Measurements from ENCODE around the gene DYRK2.

DYRK2 gene

DNA sequence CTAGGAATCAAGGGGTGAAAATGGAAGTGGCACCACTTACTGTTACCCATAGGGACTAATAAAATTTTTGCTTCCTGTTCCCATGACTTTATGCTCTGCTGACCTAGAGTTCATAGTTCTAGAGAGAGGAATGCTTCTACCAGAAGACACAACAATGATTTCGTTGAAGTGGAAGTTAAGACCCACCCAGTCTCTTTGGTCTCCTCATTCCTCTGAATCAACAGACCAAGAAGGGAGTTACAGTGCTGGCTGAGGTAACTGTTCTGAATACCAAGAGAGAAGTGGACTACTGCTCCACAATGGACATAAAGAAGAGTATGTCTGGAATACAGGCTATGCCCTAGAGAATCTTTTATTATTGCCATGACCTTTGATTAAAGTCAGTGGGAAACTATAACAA lies 23.5 kb upstream of the DYRK2 start:
- TF ChIP-seq, protein P1, sequence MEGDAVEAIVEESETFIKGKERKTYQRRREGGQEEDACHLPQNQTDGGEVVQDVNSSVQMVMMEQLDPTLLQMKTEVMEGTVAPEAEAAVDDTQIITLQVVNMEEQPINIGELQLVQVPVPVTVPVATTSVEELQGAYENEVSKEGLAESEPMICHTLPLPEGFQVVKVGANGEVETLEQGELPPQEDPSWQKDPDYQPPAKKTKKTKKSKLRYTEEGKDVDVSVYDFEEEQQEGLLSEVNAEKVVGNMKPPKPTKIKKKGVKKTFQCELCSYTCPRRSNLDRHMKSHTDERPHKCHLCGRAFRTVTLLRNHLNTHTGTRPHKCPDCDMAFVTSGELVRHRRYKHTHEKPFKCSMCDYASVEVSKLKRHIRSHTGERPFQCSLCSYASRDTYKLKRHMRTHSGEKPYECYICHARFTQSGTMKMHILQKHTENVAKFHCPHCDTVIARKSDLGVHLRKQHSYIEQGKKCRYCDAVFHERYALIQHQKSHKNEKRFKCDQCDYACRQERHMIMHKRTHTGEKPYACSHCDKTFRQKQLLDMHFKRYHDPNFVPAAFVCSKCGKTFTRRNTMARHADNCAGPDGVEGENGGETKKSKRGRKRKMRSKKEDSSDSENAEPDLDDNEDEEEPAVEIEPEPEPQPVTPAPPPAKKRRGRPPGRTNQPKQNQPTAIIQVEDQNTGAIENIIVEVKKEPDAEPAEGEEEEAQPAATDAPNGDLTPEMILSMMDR (IDR thresholded peaks at IDR 0.05) = no peak
- H3K4me1 ChIP-seq (ENCODE audit: control insufficient read depth in 1 of 2, insufficient read depth in 1 of 2, low read depth in 1 of 2, low read length in 1 of 2) = no peaks in the 10 kb centered on the region
- no peak overlapping the region for H3K27ac ChIP-seq
- H3K9me3 ChIP-seq = no peaks in the 10 kb centered on the region
- peaks cover 7% of the 10 kb centered on the region for H3K27me3 ChIP-seq
- H3K36me3 ChIP-seq = no peaks in the 10 kb centered on the region
- no peak overlapping the region for H3K4me3 ChIP-seq (ENCODE audit: low read depth in 1 of 2, low read length in 1 of 2)

DNA sequence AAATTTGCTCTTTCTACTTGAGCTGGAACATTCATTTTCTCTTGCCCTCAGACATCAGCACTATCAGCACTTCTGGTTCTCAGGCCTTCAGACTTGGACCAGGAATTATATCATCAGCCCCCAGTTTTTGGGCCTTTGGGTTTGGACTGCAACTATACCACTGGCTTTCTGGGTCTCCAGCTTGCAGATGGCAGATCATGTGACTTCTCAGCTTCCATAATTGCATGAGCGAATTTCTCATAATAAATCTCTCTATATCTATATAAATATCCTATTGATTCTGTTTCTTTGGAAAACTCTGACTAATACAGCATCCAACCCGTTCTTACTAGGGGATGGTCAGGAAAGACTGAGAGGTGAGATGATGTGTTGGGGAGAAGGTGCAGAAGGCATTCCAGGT lies 22.4 kb upstream of the DYRK2 start:
- Histone ChIP-seq H3K27me3 (peaks cover 7% of the 10 kb centered on the region), H3K4me3 (ENCODE audit: low read depth in 1 of 2, low read length in 1 of 2) (no peak overlapping the region)
- TF ChIP-seq, protein P1 (IDR thresholded peaks at IDR 0.05) = no peak

DNA sequence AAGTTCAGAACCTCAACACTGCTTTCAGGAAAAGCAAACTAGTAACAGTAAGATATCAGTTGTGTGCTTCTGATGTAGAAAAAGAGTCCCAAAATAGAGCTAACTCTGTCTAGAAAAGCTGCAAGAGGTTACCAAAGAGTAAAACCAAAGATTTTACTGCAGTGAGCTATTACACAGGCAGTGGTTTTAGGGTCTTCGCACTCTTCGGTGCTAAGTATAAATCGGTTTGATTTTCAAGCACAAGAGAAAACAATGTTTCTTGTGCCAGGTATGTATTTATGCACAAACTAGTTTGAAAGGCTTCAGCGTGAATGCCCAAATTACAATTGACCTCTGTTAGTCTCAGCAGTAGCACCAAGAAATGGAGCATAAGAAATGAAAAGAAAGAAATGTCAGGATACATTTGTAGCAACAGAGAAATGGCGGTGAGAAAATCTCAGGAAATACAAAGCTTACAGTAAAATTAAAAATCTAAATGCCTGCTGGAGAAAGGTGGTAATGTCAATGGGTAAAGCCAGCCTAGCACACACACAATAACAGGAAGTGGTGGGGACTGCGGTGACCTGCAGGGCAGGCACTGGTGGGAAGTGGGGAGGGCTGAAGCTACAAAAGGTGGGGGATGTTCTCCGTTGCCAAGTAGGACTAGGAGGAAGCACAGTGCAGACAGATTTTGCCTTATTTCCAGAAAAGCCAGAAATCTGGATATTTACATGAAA lies 18.0 kb upstream of the DYRK2 start:
- Histone ChIP-seq H3K9me3 (no peaks in the 10 kb centered on the region), H3K27me3 (peaks cover 31% of the 10 kb centered on the region), H3K27ac (no peak overlapping the region), H3K36me3 (no peaks in the 10 kb centered on the region), H3K4me3 (ENCODE audit: low read depth in 1 of 2, low read length in 1 of 2) (no peak overlapping the region), H3K4me1 (ENCODE audit: control insufficient read depth in 1 of 2, insufficient read depth in 1 of 2, low read depth in 1 of 2, low read length in 1 of 2) (peaks cover 7% of the 10 kb centered on the region in 2 experiments)
- TF ChIP-seq, protein P1 (IDR thresholded peaks at IDR 0.05) = no peak

More for the DNA sequence above, 22.4 kb upstream of the DYRK2 start:
- Histone ChIP-seq H3K27ac (no peak overlapping the region), H3K9me3 (no peaks in the 10 kb centered on the region), H3K36me3 (no peaks in the 10 kb centered on the region), H3K4me1 (ENCODE audit: control insufficient read depth in 1 of 2, insufficient read depth in 1 of 2, low read depth in 1 of 2, low read length in 1 of 2) (peaks cover 7% of the 10 kb centered on the region in 2 experiments)

DNA sequence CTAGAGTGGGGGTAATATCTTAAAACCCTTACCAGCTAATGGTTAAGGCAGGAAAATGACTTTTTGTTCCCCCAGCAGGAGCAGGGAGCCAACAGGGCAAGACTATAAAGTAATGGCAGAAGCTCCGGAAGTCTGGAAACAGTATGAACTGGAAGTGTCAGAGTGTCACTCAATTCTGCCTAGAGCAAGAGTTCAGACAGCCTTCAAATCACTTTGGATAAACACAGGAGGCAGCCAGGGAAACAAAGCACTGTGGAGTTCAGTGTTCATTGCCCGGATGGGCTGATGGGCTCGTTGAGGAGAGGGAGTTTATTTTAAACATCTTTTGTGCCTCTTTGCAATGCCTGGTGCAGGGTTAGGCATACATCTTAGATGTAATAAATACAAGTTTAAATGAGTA lies 16.5 kb upstream of the DYRK2 start:
- H3K4me3 ChIP-seq (ENCODE audit: low read depth in 1 of 2, low read length in 1 of 2) = no peak overlapping the region
- H3K4me1 ChIP-seq (ENCODE audit: control insufficient read depth in 1 of 2, insufficient read depth in 1 of 2, low read depth in 1 of 2, low read length in 1 of 2) = peaks cover 7% of the 10 kb centered on the region in 2 experiments
- no peaks in the 10 kb centered on the region for H3K9me3 ChIP-seq
- H3K27me3 ChIP-seq = peaks cover 31% of the 10 kb centered on the region
- no peak overlapping the region for H3K27ac ChIP-seq
- TF ChIP-seq, protein P1 (IDR thresholded peaks at IDR 0.05) = no peak
- no peaks in the 10 kb centered on the region for H3K36me3 ChIP-seq

DNA sequence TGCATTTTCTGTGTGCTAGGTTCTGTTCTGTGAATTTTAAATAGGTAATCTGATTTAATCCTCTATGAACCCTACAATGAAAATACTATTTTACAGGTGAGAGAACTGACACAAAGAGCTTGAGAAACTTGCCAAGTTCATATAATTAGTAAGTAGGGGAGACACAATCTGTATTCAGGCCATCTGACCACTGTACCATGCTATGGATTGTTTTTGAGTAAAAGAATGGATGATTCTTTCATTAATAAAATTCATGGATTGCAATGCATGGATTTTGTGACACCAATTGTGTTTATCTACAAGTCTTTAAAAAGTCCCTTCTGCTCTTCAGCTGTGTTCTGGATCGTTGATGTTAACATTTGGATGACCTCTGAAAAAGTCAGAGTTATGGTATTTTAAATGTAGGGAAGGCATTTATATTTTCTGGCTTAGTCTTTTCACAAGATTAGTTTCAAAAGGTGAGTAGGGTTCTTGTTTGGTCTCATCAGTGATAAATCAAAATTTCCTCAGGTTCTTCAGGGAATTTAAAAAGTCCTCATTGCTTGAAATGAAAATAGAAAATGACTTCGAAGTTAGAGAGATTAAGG lies 15.4 kb upstream of the DYRK2 start:
- H3K36me3 ChIP-seq = no peaks in the 10 kb centered on the region
- peaks cover 7% of the 10 kb centered on the region in 2 experiments for H3K4me1 ChIP-seq (ENCODE audit: control insufficient read depth in 1 of 2, insufficient read depth in 1 of 2, low read depth in 1 of 2, low read length in 1 of 2)
- peaks cover 31% of the 10 kb centered on the region for H3K27me3 ChIP-seq
- no peak overlapping the region for H3K27ac ChIP-seq
- H3K4me3 ChIP-seq (ENCODE audit: low read depth in 1 of 2, low read length in 1 of 2) = no peak overlapping the region
- no peaks in the 10 kb centered on the region for H3K9me3 ChIP-seq
- TF ChIP-seq, protein P1 (IDR thresholded peaks at IDR 0.05) = no peak
